Posterior vena cava (tissue), 2 donors: ENCODE results near the gene NIPAL3. TPM values are rescaled to one million over a fixed set of nuclear protein-coding genes. Genes with fewer than 3 reads are reported as not detected.
A peak's percentile ranks its signal among the peaks of the same experiment; 100 is the strongest.

Experiments used
- DNase-seq: peaks from one replicate; pipeline ENCODE4 v3.0.0-alpha.2; 2020; ENCODE audit warnings: low spot score
- intact Hi-C, 2 donors: fragments of 100-400 bp; cut with DNase I; formaldehyde crosslinking; loops; one replicate each; pipeline versions ENCODE4 v1.14.1 to v1.14.2; 2022 to 2023
- total RNA-seq, 2 donors: library from RNA; stranded (reverse); fragmentation: NEBNext Ultra II Directional; extraction: Animal tissue kit (Norgen Biotek cat#: 25700); gene quantifications; one replicate each; pipeline ENCODE4 v1.2.1, GENCODE V29; 2021
- donor health status: DM: yes; HTN: yes; CAD: no.
- donor health status: DM: yes; HTN: yes; CAD: no.

NIPAL3 gene
- total RNA-seq, 2 donors from 2014 or later: 7.5 to 8.7 TPM

- no peak for DNase-seq
- intact Hi-C loops: no loop called here
Measured at GRCh38 chr1:24389231-24389678, 26.3 kb upstream of the NIPAL3 start.

- peak; percentile 93 for DNase-seq
- intact Hi-C loops: loop anchor here (2.0 to 5.0 kb wide), 2 partner anchors 189 to 190 kb away; no protein-coding TSS in a partner anchor
Measured at GRCh38 chr1:24390924-24391782, 24.4 kb upstream of the NIPAL3 start.

GRCh38 chr1:24391882-24392603 lies 23.6 kb upstream of the NIPAL3 start:
- intact Hi-C loops: loop anchor here (2.0 to 5.0 kb wide), 2 partner anchors 190 to 191 kb away; no protein-coding TSS in a partner anchor
- DNase-seq: no peak

GRCh38 chr1:24392604-24392946 lies 23.0 kb upstream of the NIPAL3 start:
- DNase-seq: no peak
- intact Hi-C loops: loop anchor here in 1 of 2 donors (5.0 kb wide), 1 partner anchor 190 kb away; no protein-coding TSS in a partner anchor

GRCh38 chr1:24392982-24393650 lies 22.5 kb upstream of the NIPAL3 start:
- intact Hi-C loops: loop anchor here in 1 of 2 donors (5.0 kb wide), 1 partner anchor 191 kb away; no protein-coding TSS in a partner anchor
- DNase-seq: no peak

- DNase-seq: no peak
- intact Hi-C loops: loop anchor here in 1 of 2 donors (5.0 kb wide), 1 partner anchor 192 kb away; no protein-coding TSS in a partner anchor
Measured at GRCh38 chr1:24393892-24394291, 21.7 kb upstream of the NIPAL3 start.

GRCh38 chr1:24400065-24400464 lies 15.5 kb upstream of the NIPAL3 start:
- no peak for DNase-seq
- intact Hi-C loops: no loop called here

GRCh38 chr1:24403806-24404205 lies 11.8 kb upstream of the NIPAL3 start:
- no peak for DNase-seq
- intact Hi-C loops: no loop called here

GRCh38 chr1:24406788-24407187 lies 8.8 kb upstream of the NIPAL3 start:
- intact Hi-C loops: no loop called here

GRCh38 chr1:24409535-24409934 lies 6.1 kb upstream of the NIPAL3 start:
- intact Hi-C loops: no loop called here
- DNase-seq: no peak

More at GRCh38 chr1:24406788-24407187, 8.8 kb upstream of the NIPAL3 start:
- no peak for DNase-seq

GRCh38 chr1:24410750-24411149 lies 4.9 kb upstream of the NIPAL3 start:
- DNase-seq: no peak
- intact Hi-C loops: no loop called here

- no peak for DNase-seq
- intact Hi-C loops: no loop called here
Measured at GRCh38 chr1:24411963-24412362, 3.6 kb upstream of the NIPAL3 start.

- intact Hi-C loops: no loop called here
- no peak for DNase-seq
Measured at GRCh38 chr1:24412408-24412807, 3.2 kb upstream of the NIPAL3 start.

GRCh38 chr1:24413350-24414163 lies 2.0 kb upstream of the NIPAL3 start, which contains the start of gene STPG1:
Gene STPG1 (minus strand): TSS chr1:24413782. CDS start chr1:24401388, 12,394 bp downstream.
- intact Hi-C loops: no loop called here

GRCh38 chr1:24414775-24415333 lies 748 bp upstream of the NIPAL3 start:
- DNase-seq: no peak
- intact Hi-C loops: no loop called here

More at GRCh38 chr1:24413350-24414163, 2.0 kb upstream of the NIPAL3 start, which contains the start of gene STPG1:
- DNase-seq: peak; percentile 90

- intact Hi-C loops: no loop called here
- no peak for DNase-seq
Measured at GRCh38 chr1:24415910-24416665, 486 bp downstream of the NIPAL3 start.

- DNase-seq: no peak
- intact Hi-C loops: no loop called here
Measured at GRCh38 chr1:24416666-24417391, 1.2 kb downstream of the NIPAL3 start.
